OCI-LY7 (cell line): ENCODE measurements around the gene GIT2. TPM values are rescaled to one million over a fixed set of nuclear protein-coding genes. Genes with fewer than 3 reads are reported as not detected.
A peak's percentile ranks its signal among the peaks of the same experiment; 100 is the strongest.

Experiments
- BruUV-seq: library from RNA; stranded (reverse); fragments of 400-500 nt; replicated peaks from 2 replicates; lab custom pipeline; 2021; lab: Mats Ljungman, UMichigan
- CTCF ChIA-PET: fragments of 300-600 bp; sonication (Branson Sonifier 250); formaldehyde crosslinking; loops from one replicate; lab custom pipeline; 2022; ENCODE audit warnings: antibody characterized with exemption; ENCODE audit not compliant: unreplicated experiment; lab: Charles Lee
- POLR2A ChIA-PET: fragments of 300-600 bp; sonication (Branson Sonifier 250); formaldehyde crosslinking; loops from one replicate; lab custom pipeline; 2022; ENCODE audit warnings: antibody characterized with exemption; lab: Charles Lee
- DNase-seq: peaks from one replicate; pipeline ENCODE4 v3.0.0-alpha.2; 2015; ENCODE audit warnings: low spot score
- H2AFZ ChIP-seq: fragments of 200-600 bp; sonication (generic), shearing (Covaris generic); 2 replicates; pipeline ENCODE4 v1.6.1; 2014; ENCODE audit warnings: mild to moderate bottlenecking, antibody characterized with exemption, low read length, moderate library complexity
- H3K27ac ChIP-seq: fragments of 200-600 bp; sonication (generic); 2 replicates; pipeline ENCODE4 v1.5.1; 2014; ENCODE audit warnings: mixed run types, low read depth, mild to moderate bottlenecking, moderate library complexity, low read length, inconsistent platforms; ENCODE audit not compliant: poor library complexity, severe bottlenecking
- H3K36me3 ChIP-seq: fragments of 200-600 bp; sonication (generic); 2 replicates; pipeline ENCODE4 v1.6.1; 2014; ENCODE audit warnings: mild to moderate bottlenecking, antibody characterized with exemption, low read length, moderate library complexity, mixed read lengths; ENCODE audit not compliant: insufficient read depth
- H3K4me1 ChIP-seq: fragments of 200-600 bp; sonication (generic); 2 replicates; pipeline ENCODE4 v1.5.1; 2014; ENCODE audit warnings: mild to moderate bottlenecking, low read length; ENCODE audit not compliant: insufficient read depth, poor library complexity, severe bottlenecking
- H3K4me2 ChIP-seq: fragments of 200-600 bp; sonication (generic); 2 replicates; pipeline ENCODE4 v1.6.1; 2014; ENCODE audit warnings: mild to moderate bottlenecking, low read length
- H3K4me3 ChIP-seq: fragments of 200-600 bp; sonication (generic); 2 replicates; pipeline ENCODE4 v1.5.1; 2014; ENCODE audit warnings: mild to moderate bottlenecking, low read depth, low read length; ENCODE audit not compliant: poor library complexity, severe bottlenecking
- H3K79me2 ChIP-seq: fragments of 200-600 bp; sonication (generic); 2 replicates; pipeline ENCODE4 v1.6.1; 2016; ENCODE audit warnings: low read depth, mild to moderate bottlenecking, low read length, moderate library complexity, mixed read lengths; ENCODE audit not compliant: insufficient read depth
- H3K9me2 ChIP-seq: fragments of 200-600 bp; sonication (generic); 2 replicates; pipeline ENCODE4 v1.6.1; 2016; ENCODE audit warnings: mild to moderate bottlenecking, low read length, mixed read lengths; ENCODE audit not compliant: insufficient read depth
- H3K9me3 ChIP-seq: fragments of 200-600 bp; sonication (generic); 2 replicates; pipeline ENCODE4 v1.6.1; 2014; ENCODE audit warnings: mild to moderate bottlenecking, mixed run types, low read length, mixed read lengths
- H4K20me1 ChIP-seq: fragments of 200-600 bp; sonication (generic); 2 replicates; pipeline ENCODE4 v1.6.1; 2014; ENCODE audit warnings: mild to moderate bottlenecking, antibody characterized with exemption, low read length, moderate library complexity, mixed read lengths; ENCODE audit not compliant: insufficient read depth
- CTCF ChIP-seq: fragments of 200-600 bp; sonication (generic); conservative IDR thresholded peaks from 2 replicates; pipeline ENCODE4 v1.5.1; 2014; ENCODE audit warnings: mild to moderate bottlenecking, antibody characterized with exemption, low read length, moderate library complexity, mixed read lengths
- EZH2phosphoT487 ChIP-seq: fragments of 200-600 bp; sonication (generic); IDR thresholded peaks from 2 replicates; pipeline ENCODE4 v1.6.1; 2018; ENCODE audit warnings: low read depth, borderline replicate concordance, mild to moderate bottlenecking, mixed run types, antibody characterized with exemption, low read length, moderate library complexity, mixed read lengths
- intact Hi-C: fragments of 100-400 bp; cut with micrococcal nuclease; formaldehyde crosslinking; loops from one replicate; pipeline ENCODE4 v1.10.0; 2022; ENCODE audit not compliant: unreplicated experiment
- total RNA-seq, 2 experiments: library from RNA; depleted of rRNA in 1 of 2; stranded (reverse); fragments of >200 nt in 1 of 2; shearing (Covaris generic) in 1 of 2; gene quantifications; 2 replicates each; pipeline ENCODE4 v1.2.3, GENCODE V29; 2014 to 2022

Gene GIT2
- total RNA-seq, 2 experiments from 2014 or later = 57.1 to 123 TPM

DNA sequence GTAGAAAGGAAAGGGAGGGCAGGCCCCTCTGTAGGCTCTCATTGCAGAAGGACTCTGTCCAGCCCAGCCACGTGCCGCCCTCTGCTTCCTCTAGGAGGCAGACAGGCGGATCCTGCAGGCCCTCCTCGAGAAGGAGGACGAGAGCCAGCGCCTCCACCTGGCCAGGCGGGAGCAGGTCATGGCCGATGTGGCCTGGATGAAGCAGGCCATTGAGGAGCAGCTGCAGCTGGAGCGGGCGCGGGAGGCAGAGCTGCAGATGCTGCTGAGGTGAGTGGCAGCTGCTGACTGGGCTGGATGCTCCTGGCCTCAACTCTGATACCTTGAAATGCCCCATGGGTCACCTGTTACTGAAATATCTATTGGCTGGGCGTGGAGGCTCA, 85.2 kb downstream of the GIT2 start:
- no TSS peak for BruUV-seq
- H3K79me2 ChIP-seq = no peaks in the 10 kb centered on the region
- intact Hi-C loops = no loop called here
- H3K4me1 ChIP-seq = no peaks in the 10 kb centered on the region
- peak; percentile 30 for DNase-seq
- CTCF ChIA-PET = no interaction called here
- H3K4me3 ChIP-seq = no peak overlapping the region
- no peak overlapping the region for H3K4me2 ChIP-seq
- POLR2A ChIA-PET = no interaction called here
- TF ChIP-seq CTCF = peak; percentile 62
- TF ChIP-seq EZH2phosphoT487 = no peak
- H3K9me2 ChIP-seq = no peaks in the 10 kb centered on the region
- H3K36me3 ChIP-seq = peaks cover 89% of the 10 kb centered on the region
- H2AFZ ChIP-seq = no peak overlapping the region
- H3K9me3 ChIP-seq = no peaks in the 10 kb centered on the region
- H4K20me1 ChIP-seq = no peaks in the 10 kb centered on the region
- no peak overlapping the region for H3K27ac ChIP-seq

DNA sequence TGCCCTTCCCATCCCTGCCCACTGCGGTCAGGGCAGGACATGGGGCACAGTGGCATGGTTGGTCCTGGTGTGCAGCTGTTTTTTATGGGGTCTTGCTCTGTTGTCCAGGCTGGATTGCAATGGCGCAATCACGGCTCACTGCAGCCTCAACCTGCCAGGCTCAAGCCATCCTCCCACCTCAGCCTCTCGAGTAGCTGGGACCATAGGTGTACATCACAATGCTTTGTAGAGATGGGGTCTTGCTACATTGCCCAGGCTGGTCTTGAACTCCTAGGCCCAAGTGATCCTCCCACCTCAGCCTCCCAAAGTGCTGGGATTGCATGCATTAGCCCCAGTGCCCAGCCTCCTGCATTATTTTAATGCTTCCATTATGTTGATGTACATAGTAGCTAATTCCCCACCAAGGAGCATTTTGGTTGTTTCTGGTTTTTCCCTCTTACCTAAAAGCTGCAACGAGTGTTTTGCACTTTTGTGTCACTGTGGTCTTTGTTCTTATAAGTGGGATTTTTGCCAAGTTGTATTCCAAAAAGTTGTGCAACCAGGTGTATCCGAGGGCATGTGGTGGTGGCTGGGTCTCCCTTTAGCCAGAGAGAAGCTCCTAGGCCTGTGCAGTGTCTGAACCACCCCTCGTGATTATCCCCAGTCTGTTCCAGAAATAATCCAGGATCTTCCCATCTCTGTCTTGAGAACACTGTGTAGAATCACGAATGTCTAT, 85.8 kb downstream of the GIT2 start:
- peaks cover 89% of the 10 kb centered on the region for H3K36me3 ChIP-seq
- no peak for DNase-seq
- TF ChIP-seq EZH2phosphoT487 (no peak), CTCF (no peak)
- ChIA-PET CTCF (no interaction called here), POLR2A (interaction anchor here (0.5 to 0.6 kb wide), 2 partner anchors 122 to 189 kb away, joined by 4 to 5 read pairs; no protein-coding TSS in a partner anchor)
- intact Hi-C loops = no loop called here
- no peaks in the 10 kb centered on the region for H3K79me2 ChIP-seq
- no peak overlapping the region for H2AFZ ChIP-seq
- H3K27ac ChIP-seq = no peak overlapping the region
- no peak overlapping the region for H3K4me3 ChIP-seq
- no peak overlapping the region for H3K4me2 ChIP-seq
- no TSS peak for BruUV-seq
- H3K9me3 ChIP-seq = no peaks in the 10 kb centered on the region
- no peaks in the 10 kb centered on the region for H4K20me1 ChIP-seq
- no peaks in the 10 kb centered on the region for H3K4me1 ChIP-seq
- H3K9me2 ChIP-seq = no peaks in the 10 kb centered on the region

DNA sequence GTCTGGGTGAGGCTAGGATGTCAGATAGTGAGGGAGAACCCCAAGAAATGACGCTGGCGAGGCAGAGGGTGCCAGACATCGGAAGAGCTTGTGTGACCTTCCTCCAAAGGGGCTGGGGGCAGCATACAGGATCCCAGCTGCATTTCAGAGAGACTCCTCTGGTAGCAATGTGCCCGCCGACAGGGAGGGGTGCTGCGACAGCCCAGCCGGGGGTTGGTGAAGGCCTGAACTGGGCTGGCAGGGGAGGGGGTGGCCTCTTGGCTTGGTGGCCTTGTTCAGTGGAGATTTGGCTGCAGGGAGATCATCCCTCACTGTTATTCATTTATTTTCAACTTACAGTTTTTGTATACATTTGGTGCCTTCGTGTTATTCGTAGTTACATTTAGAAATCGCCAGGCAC, 90.9 kb downstream of the GIT2 start:
- Histone ChIP-seq H3K27ac (no peak overlapping the region), H3K36me3 (peaks cover 75% of the 10 kb centered on the region), H3K4me3 (no peak overlapping the region), H3K9me2 (no peaks in the 10 kb centered on the region), H3K4me1 (peaks cover 17% of the 10 kb centered on the region), H3K9me3 (no peaks in the 10 kb centered on the region), H3K79me2 (peaks cover 9% of the 10 kb centered on the region; the same call in 1 of the 2 replicates), H4K20me1 (no peaks in the 10 kb centered on the region), H2AFZ (no peak overlapping the region), H3K4me2 (no peak overlapping the region)
- CTCF ChIA-PET = no interaction called here
- no peak for DNase-seq
- intact Hi-C loops = no loop called here
- no TSS peak for BruUV-seq
- TF ChIP-seq CTCF = no peak
- no peak for TF ChIP-seq EZH2phosphoT487
- POLR2A ChIA-PET = no interaction called here
